Body of pancreas (tissue), 4 donors: ENCODE data around the gene GTF2A1. TPM values are rescaled to one million over a fixed set of nuclear protein-coding genes. Genes with fewer than 3 reads are reported as not detected.

Experiments used
- ATAC-seq: fragments of 150-250 bp; one replicate; pipeline ENCODE4 v1.9.1; 2016
- DNase-seq, 4 donors: peaks; one replicate each; pipeline ENCODE4 v3.0.0-alpha.2; 2019
- H3K27ac ChIP-seq, 4 donors: fragments of 200-600 bp; sonication (generic); 1 replicate in 3 of 4; 2 replicates in 1 of 4; pipeline versions ENCODE4 v1.5.1 to v1.6.1; 2016 to 2019; ENCODE audit warnings: mild to moderate bottlenecking in 1 of 4, mixed read lengths in 1 of 4, moderate library complexity in 1 of 4
- H3K27me3 ChIP-seq, 2 donors: fragments of 200-600 bp; sonication (generic); one replicate each; pipeline ENCODE4 v1.6.0; 2016; ENCODE audit warnings: mild to moderate bottlenecking in 1 of 2
- H3K36me3 ChIP-seq, 2 donors: fragments of 200-600 bp; sonication (generic); replicated peaks in 1 of 2; 2 replicates each; pipeline ENCODE4 v1.5.1; 2016; ENCODE audit warnings: low read depth in 2 of 2; ENCODE audit not compliant: insufficient read depth in 1 of 2
- H3K4me1 ChIP-seq: fragments of 200-600 bp; sonication (generic); one replicate; pipeline ENCODE4 v1.6.0; 2016
- H3K4me3 ChIP-seq, 2 donors: fragments of 200-600 bp; sonication (generic); 1 replicate in 1 of 2; 2 replicates in 1 of 2; pipeline ENCODE4 v1.5.1; 2016 to 2019
- H3K9me3 ChIP-seq, 3 donors: fragments of 200-600 bp; sonication (generic); 1 replicate in 2 of 3; 2 replicates in 1 of 3; pipeline ENCODE4 v1.5.1; 2016
- CTCF ChIP-seq, 7 experiments: fragments of 450-650 bp in 4 of 7; fragments of 200-600 bp in 3 of 7; sonication (generic) in 3 of 7; IDR thresholded peaks; one replicate each; pipeline ENCODE4 v1.5.1; 2016 to 2019; ENCODE audit warnings: antibody characterized with exemption in 7 of 7
- POLR2A ChIP-seq, 3 donors: fragments of 450-650 bp; IDR thresholded peaks; one replicate each; pipeline ENCODE4 v1.6.1; 2016; ENCODE audit warnings: antibody characterized with exemption in 3 of 3, mild to moderate bottlenecking in 2 of 3
- WGBS, 2 donors: methylation state at CpG; one replicate each; pipeline ENCODE4 v1.1.5; 2017; 5-methylcytosine and 5-hydroxymethylcytosine counted together
- intact Hi-C: fragments of 100-400 bp; cut with DNase I; formaldehyde crosslinking; loops from one replicate; pipeline ENCODE4 v1.15.1; 2023
- total RNA-seq, 2 donors: library from RNA; depleted of rRNA; stranded (reverse); fragments of >200 nt; gene quantifications; one replicate each; pipeline ENCODE4 v1.1.0, GENCODE V29; 2016

The GTF2A1 gene
- total RNA-seq, 2 donors from 2014 or later: 4.0 to 9.3 TPM

GRCh38 chr14:81161088-81161487 is 59.7 kb downstream of the GTF2A1 start:
- TF ChIP-seq POLR2A (IDR thresholded peaks at IDR 0.05): no peak
- TF ChIP-seq CTCF (IDR thresholded peaks at IDR 0.05): no peak
- WGBS, 2 donors: 83 to 88% methylated on average over 7 of the region's 7 CpGs
- no peaks in the 10 kb centered on the region for H3K27me3 ChIP-seq
- intact Hi-C loops: loop anchor here (10.0 kb wide), 1 partner anchor 166 kb away; no protein-coding TSS in a partner anchor
- H3K9me3 ChIP-seq: no peaks in the 10 kb centered on the region
- peaks cover 9% of the 10 kb centered on the region for H3K4me1 ChIP-seq
- DNase-seq: no peak
- ATAC-seq: no peak
- no peak overlapping the region for H3K4me3 ChIP-seq
- H3K27ac ChIP-seq: no peak overlapping the region
- no peaks in the 10 kb centered on the region for H3K36me3 ChIP-seq

GRCh38 chr14:81157431-81157830 is 63.3 kb downstream of the GTF2A1 start:
- H3K4me1 ChIP-seq: no peaks in the 10 kb centered on the region
- no peak overlapping the region for H3K27ac ChIP-seq
- whole genome bisulfite sequencing, 2 donors: 68 to 93% methylated on average over 1 of the region's 1 CpG
- no peaks in the 10 kb centered on the region for H3K27me3 ChIP-seq
- ATAC-seq (no peak), DNase-seq (no peak)
- intact Hi-C loops: no loop called here
- H3K36me3 ChIP-seq: no peaks in the 10 kb centered on the region
- H3K4me3 ChIP-seq: no peak overlapping the region
- no peaks in the 10 kb centered on the region for H3K9me3 ChIP-seq
- TF ChIP-seq CTCF (IDR thresholded peaks at IDR 0.05) (no peak), POLR2A (IDR thresholded peaks at IDR 0.05) (no peak)

- TF ChIP-seq POLR2A (IDR thresholded peaks at IDR 0.05) (no peak), CTCF (IDR thresholded peaks at IDR 0.05) (no peak)
- Histone ChIP-seq H3K27ac (no peak overlapping the region), H3K4me3 (no peak overlapping the region), H3K4me1 (peaks cover 7% of the 10 kb centered on the region), H3K9me3 (no peaks in the 10 kb centered on the region), H3K36me3 (no peaks in the 10 kb centered on the region), H3K27me3 (no peaks in the 10 kb centered on the region)
- DNase-seq: no peak
- intact Hi-C loops: no loop called here
- 71 to 74% methylated on average over 1 of the region's 1 CpG for WGBS, 2 donors
- no peak for ATAC-seq
Measured at GRCh38 chr14:81153187-81153586, 67.6 kb downstream of the GTF2A1 start.

GRCh38 chr14:81148635-81149034 is 72.1 kb downstream of the GTF2A1 start:
- Histone ChIP-seq H3K9me3 (no peaks in the 10 kb centered on the region), H3K27me3 (no peaks in the 10 kb centered on the region), H3K27ac (no peak overlapping the region), H3K4me1 (peaks cover 13% of the 10 kb centered on the region), H3K36me3 (no peaks in the 10 kb centered on the region), H3K4me3 (no peak overlapping the region)
- TF ChIP-seq POLR2A (IDR thresholded peaks at IDR 0.05) (no peak), CTCF (IDR thresholded peaks at IDR 0.05) (no peak)
- intact Hi-C loops: no loop called here
- no peak for DNase-seq
- ATAC-seq: no peak
- 27 to 36% methylated on average over 4 of the region's 4 CpGs for WGBS, 2 donors

GRCh38 chr14:81147140-81147897 is 73.4 kb downstream of the GTF2A1 start:
- Histone ChIP-seq H3K27ac (no peak overlapping the region), H3K4me3 (no peak overlapping the region), H3K4me1 (peaks cover 13% of the 10 kb centered on the region), H3K9me3 (no peaks in the 10 kb centered on the region), H3K36me3 (no peaks in the 10 kb centered on the region), H3K27me3 (no peaks in the 10 kb centered on the region)
- WGBS, 2 donors: 38 to 70% methylated on average over 2 of the region's 2 CpGs
- DNase-seq (no peak), ATAC-seq (no peak)
- intact Hi-C loops: no loop called here
- TF ChIP-seq POLR2A (IDR thresholded peaks at IDR 0.05) (no peak), CTCF (IDR thresholded peaks at IDR 0.05) (no peak)
